Limb (tissue), 2 donors: Measurements from ENCODE around the gene ANAPC10.
"Not testable (repeated sequence)": the region's sequence is repeated elsewhere in the genome, so short reads cannot be mapped to it uniquely, and the experiment has no call there.

Experiments
- DNase-seq, 2 donors: peaks; one replicate each; pipeline ENCODE4 v3.0.0-alpha.2; 2016; ENCODE audit errors: extremely low spot score in 2 of 2

Gene ANAPC10

GRCh38 chr4:145010315-145010714 lies 87.7 kb downstream of the ANAPC10 start:
- not testable (repeated sequence) for DNase-seq

GRCh38 chr4:145003675-145004074 lies 94.3 kb downstream of the ANAPC10 start:
- no peak for DNase-seq

- DNase-seq: no peak
Measured at GRCh38 chr4:145001635-145002034, 96.4 kb downstream of the ANAPC10 start.

- DNase-seq: not testable (repeated sequence)
Measured at GRCh38 chr4:145000656-145001055, 97.3 kb downstream of the ANAPC10 start.

GRCh38 chr4:144989306-144989705 lies 108.7 kb downstream of the ANAPC10 start:
- no peak for DNase-seq

GRCh38 chr4:144985531-144985930 lies 112.5 kb downstream of the ANAPC10 start:
- DNase-seq: no peak

GRCh38 chr4:144985014-144985413 lies 113.0 kb downstream of the ANAPC10 start:
- DNase-seq: no peak

- no peak for DNase-seq
Measured at GRCh38 chr4:144984241-144984640, 113.8 kb downstream of the ANAPC10 start.

- no peak for DNase-seq
Measured at GRCh38 chr4:144975718-144976117, 122.3 kb downstream of the ANAPC10 start.

GRCh38 chr4:144970597-144970996 lies 127.4 kb downstream of the ANAPC10 start:
- DNase-seq: no peak

- DNase-seq: no peak
Measured at GRCh38 chr4:144969821-144970220, 128.2 kb downstream of the ANAPC10 start.

GRCh38 chr4:144968606-144969005 lies 129.4 kb downstream of the ANAPC10 start:
- DNase-seq: no peak

- DNase-seq: no peak
Measured at GRCh38 chr4:144967161-144967560, 130.8 kb downstream of the ANAPC10 start.

GRCh38 chr4:144962300-144962699 lies 135.7 kb downstream of the ANAPC10 start:
- no peak for DNase-seq

GRCh38 chr4:144955104-144955503 lies 142.9 kb downstream of the ANAPC10 start:
- DNase-seq: no peak

GRCh38 chr4:144954230-144954629 lies 143.8 kb downstream of the ANAPC10 start:
- DNase-seq: no peak

- no peak for DNase-seq
Measured at GRCh38 chr4:144948421-144948820, 149.6 kb downstream of the ANAPC10 start.

- no peak for DNase-seq
Measured at GRCh38 chr4:144948009-144948408, 150.0 kb downstream of the ANAPC10 start.
